ENCODE results near the gene FILIP1L.

DNA sequence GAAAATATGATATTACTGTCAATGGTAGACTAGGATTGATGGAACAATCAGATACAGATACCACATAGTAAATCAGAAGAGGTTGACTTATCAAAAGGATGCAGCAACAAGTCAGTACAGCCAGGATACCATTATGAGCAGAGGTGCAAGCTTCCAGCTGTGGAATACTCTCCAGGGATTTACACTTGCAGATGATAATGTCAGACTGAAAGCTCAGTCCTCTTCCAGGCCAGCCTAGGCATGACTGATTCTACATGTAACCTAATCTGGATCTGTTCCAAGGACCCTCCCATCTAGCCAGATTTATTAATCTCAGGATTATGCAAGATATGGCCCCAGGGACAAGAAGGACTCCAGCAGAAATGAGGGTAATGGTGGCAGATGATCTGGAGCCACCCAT is 8.2 kb downstream of the FILIP1L start:
- TF ChIP-seq CTCF (IDR thresholded peaks at IDR 0.05) = no peak
- no peak for TF ChIP-seq POLR2A (IDR thresholded peaks at IDR 0.05)
- TF ChIP-seq POLR2AphosphoS5 (IDR thresholded peaks at IDR 0.05) = no peak

Measured in breast epithelium (tissue), 3 donors.